ENCODE data around the gene PGRMC2. TPM values are rescaled to one million over a fixed set of nuclear protein-coding genes. Genes with fewer than 3 reads are reported as not detected.
A peak's percentile ranks its signal among the peaks of the same experiment; 100 is the strongest.

PGRMC2 gene
- total and polyA plus RNA-seq, 2 donors (not counting 1 experiment from before 2014, with no cell fraction given): 30.4 to 95.6 TPM

- DNase-seq (ENCODE audit: low read depth in 2 of 2): peak; percentile 34 to 63
- Histone ChIP-seq H3K27me3 (ENCODE audit: control insufficient read depth, insufficient read depth, low read length) (no peaks in the 10 kb centered on the region), H3K9ac (ENCODE audit: insufficient read depth, low read length) (peak overlapping the region; percentile 26), H3K9me3 (ENCODE audit: control insufficient read depth, insufficient read depth, low read depth, low read length) (no peaks in the 10 kb centered on the region), H4K20me1 (ENCODE audit: control insufficient read depth, extremely low read depth, insufficient read depth, low read length) (no peaks in the 10 kb centered on the region), H3K4me2 (ENCODE audit: extremely low read depth, insufficient read depth, low read length) (peak overlapping the region; percentile 95), H3K79me2 (ENCODE audit: control insufficient read depth, insufficient read depth, low read length) (peaks cover 65% of the 10 kb centered on the region), H2AFZ (ENCODE audit: low read length) (no peak overlapping the region), H3K4me1 (ENCODE audit: control insufficient read depth, extremely low read depth, insufficient read depth, low read length) (peaks cover 2% of the 10 kb centered on the region), H3K4me3 (replicated peaks in 1 of 4; ENCODE audit: control extremely low read depth in 1 of 4, insufficient read depth in 1 of 4, low read depth in 3 of 4, low read length in 4 of 4) (peak overlapping the region; percentile 68 to 84 (median 82)), H3K36me3 (ENCODE audit: control insufficient read depth, insufficient read depth, low read length) (no peaks in the 10 kb centered on the region), H3K27ac (ENCODE audit: insufficient read depth, low read length) (peak overlapping the region; percentile 79)
- no peak for TF ChIP-seq EZH2 (IDR thresholded peaks at IDR 0.05; ENCODE audit: low read length, missing control alignments)
- TF ChIP-seq CTCF (conservative IDR thresholded peaks at IDR 0.05 in 1 of 2, IDR thresholded peaks at IDR 0.05 in 1 of 2; ENCODE audit: low read depth in 1 of 2, low read length in 2 of 2): no peak
Measured at GRCh38 chr4:128285085-128285997, 2.3 kb downstream of the PGRMC2 start.

- no peak overlapping the region for H3K27ac ChIP-seq (ENCODE audit: insufficient read depth, low read length)
- peak overlapping the region in 2 of 4 experiments; percentile 82 to 84 for H3K4me3 ChIP-seq (replicated peaks in 1 of 4; ENCODE audit: control extremely low read depth in 1 of 4, insufficient read depth in 1 of 4, low read depth in 3 of 4, low read length in 4 of 4)
- TF ChIP-seq EZH2 (IDR thresholded peaks at IDR 0.05; ENCODE audit: low read length, missing control alignments) (no peak), CTCF (conservative IDR thresholded peaks at IDR 0.05 in 1 of 2, IDR thresholded peaks at IDR 0.05 in 1 of 2; ENCODE audit: low read depth in 1 of 2, low read length in 2 of 2) (no peak)
Measured at GRCh38 chr4:128284317-128284716, 3.3 kb downstream of the PGRMC2 start.

DNA sequence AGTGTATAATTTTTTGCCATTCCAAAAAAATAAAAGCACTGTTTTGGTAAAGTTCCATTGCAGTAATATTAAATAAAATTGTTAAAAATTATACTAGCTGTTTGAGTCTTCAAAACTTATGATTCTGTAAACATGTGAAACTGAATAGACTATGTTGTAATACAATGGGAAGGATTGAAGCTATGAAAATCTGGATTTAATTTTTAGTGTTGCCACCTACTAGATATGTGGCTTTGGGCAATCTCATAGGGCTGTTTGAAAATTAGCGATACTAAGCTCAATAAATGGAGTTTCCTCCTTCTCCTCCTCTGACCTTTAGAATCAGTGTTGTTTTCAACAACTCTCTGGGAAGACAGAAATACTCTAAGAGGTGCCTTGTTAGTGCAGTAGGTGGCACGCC is 4.5 kb downstream of the PGRMC2 start:
- no peak overlapping the region for H3K4me2 ChIP-seq (ENCODE audit: extremely low read depth, insufficient read depth, low read length)
- no peaks in the 10 kb centered on the region for H3K36me3 ChIP-seq (ENCODE audit: control insufficient read depth, insufficient read depth, low read length)
- H3K4me3 ChIP-seq (replicated peaks in 1 of 4; ENCODE audit: control extremely low read depth in 1 of 4, insufficient read depth in 1 of 4, low read depth in 3 of 4, low read length in 4 of 4): no peak overlapping the region
- H3K27me3 ChIP-seq (ENCODE audit: control insufficient read depth, insufficient read depth, low read length): no peaks in the 10 kb centered on the region
- H2AFZ ChIP-seq (ENCODE audit: low read length): no peak overlapping the region
- peaks cover 3% of the 10 kb centered on the region for H3K4me1 ChIP-seq (ENCODE audit: control insufficient read depth, extremely low read depth, insufficient read depth, low read length)
- H4K20me1 ChIP-seq (ENCODE audit: control insufficient read depth, extremely low read depth, insufficient read depth, low read length): no peaks in the 10 kb centered on the region
- H3K27ac ChIP-seq (ENCODE audit: insufficient read depth, low read length): no peak overlapping the region
- peaks cover 79% of the 10 kb centered on the region for H3K79me2 ChIP-seq (ENCODE audit: control insufficient read depth, insufficient read depth, low read length)
- no peak for DNase-seq (ENCODE audit: low read depth in 2 of 2)
- TF ChIP-seq CTCF (conservative IDR thresholded peaks at IDR 0.05 in 1 of 2, IDR thresholded peaks at IDR 0.05 in 1 of 2; ENCODE audit: low read depth in 1 of 2, low read length in 2 of 2): no peak
- TF ChIP-seq EZH2 (IDR thresholded peaks at IDR 0.05; ENCODE audit: low read length, missing control alignments): no peak
- H3K9me3 ChIP-seq (ENCODE audit: control insufficient read depth, insufficient read depth, low read depth, low read length): no peaks in the 10 kb centered on the region
- no peak overlapping the region for H3K9ac ChIP-seq (ENCODE audit: insufficient read depth, low read length)

More at GRCh38 chr4:128284317-128284716, 3.3 kb downstream of the PGRMC2 start:
- Histone ChIP-seq H3K4me1 (ENCODE audit: control insufficient read depth, extremely low read depth, insufficient read depth, low read length) (peaks cover 5% of the 10 kb centered on the region), H4K20me1 (ENCODE audit: control insufficient read depth, extremely low read depth, insufficient read depth, low read length) (no peaks in the 10 kb centered on the region), H3K9ac (ENCODE audit: insufficient read depth, low read length) (no peak overlapping the region), H3K4me2 (ENCODE audit: extremely low read depth, insufficient read depth, low read length) (peak overlapping the region; percentile 48), H3K79me2 (ENCODE audit: control insufficient read depth, insufficient read depth, low read length) (peaks cover 72% of the 10 kb centered on the region), H2AFZ (ENCODE audit: low read length) (no peak overlapping the region), H3K9me3 (ENCODE audit: control insufficient read depth, insufficient read depth, low read depth, low read length) (no peaks in the 10 kb centered on the region), H3K27me3 (ENCODE audit: control insufficient read depth, insufficient read depth, low read length) (no peaks in the 10 kb centered on the region), H3K36me3 (ENCODE audit: control insufficient read depth, insufficient read depth, low read length) (no peaks in the 10 kb centered on the region)
- no peak for DNase-seq (ENCODE audit: low read depth in 2 of 2)
